ENCODE data around the gene KMT2C. TPM values are rescaled to one million over a fixed set of nuclear protein-coding genes. Genes with fewer than 3 reads are reported as not detected.
"Not testable (repeated sequence)": the region's sequence is repeated elsewhere in the genome, so short reads cannot be mapped to it uniquely, and the experiment has no call there.

Gene KMT2C
- total and polyA plus RNA-seq, 10 of the 15 experiments (the other 5 are each of a cell fraction or from before 2014, with no cell fraction given): 3.3 to 45.2 (median 19.2) TPM

DNA sequence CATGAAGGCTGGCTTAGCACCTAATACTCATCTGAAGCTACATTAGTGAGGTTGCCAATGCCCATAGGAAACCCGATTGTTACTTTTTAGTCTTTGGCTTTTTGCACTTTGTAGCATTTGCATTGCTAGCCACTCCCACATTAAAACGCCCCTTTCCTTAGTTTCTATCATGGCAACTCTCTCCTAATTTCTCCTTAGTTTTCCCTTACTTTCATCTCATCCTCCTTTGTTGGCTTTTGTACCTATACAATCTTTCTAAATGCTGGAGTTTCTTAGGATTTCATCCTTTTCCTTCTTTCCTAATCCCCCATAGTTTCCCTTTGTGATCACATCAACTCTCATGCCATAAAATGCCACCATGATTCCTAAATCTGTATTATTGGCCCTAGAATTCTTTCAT, 168.9 kb downstream of the KMT2C start:
- DNase-seq (ENCODE audit: low read depth, low spot score); CTCF ChIA-PET; BruUV-seq (replicated peaks); H3K4me2 ChIP-seq (ENCODE audit: control insufficient read depth, insufficient read depth); intact Hi-C loops (cut with micrococcal nuclease; ENCODE audit: unreplicated experiment); H2AFZ ChIP-seq (ENCODE audit: control insufficient read depth, low read depth, low read length); POLR2A ChIA-PET; ATAC-seq; H3K79me2 ChIP-seq (ENCODE audit: control insufficient read depth, insufficient read depth, low read length); H3K4me3 ChIP-seq; H3K27me3 ChIP-seq (replicated peaks in 1 of 2; ENCODE audit: control insufficient read depth in 2 of 2, insufficient read depth in 2 of 2, low read length in 1 of 2); FAIRE-seq; H3K36me3 ChIP-seq (ENCODE audit: control insufficient read depth in 2 of 2, insufficient read depth in 2 of 2, low read length in 1 of 2); H3K27ac ChIP-seq (ENCODE audit: control insufficient read depth, insufficient read depth); SMC1A ChIA-PET (ENCODE audit: uncharacterized antibody, unreplicated experiment); in situ Hi-C loops (cut with MboI); H3K9me3 ChIP-seq (replicated peaks; ENCODE audit: control insufficient read depth, insufficient read depth, low read length); H4K20me1 ChIP-seq (ENCODE audit: control insufficient read depth, insufficient read depth); RAD21 ChIA-PET (ENCODE audit: unreplicated experiment); H3K9ac ChIP-seq (ENCODE audit: control insufficient read depth, insufficient read depth, low read length); H3K4me1 ChIP-seq (ENCODE audit: control insufficient read depth, insufficient read depth, low read length): not testable (repeated sequence)
- 88% methylated on average over 2 of the region's 2 CpGs for WGBS (ENCODE audit: insufficient coverage, insufficient replicate concordance, low lambda C conversion rate, missing lambda C conversion rate)

GRCh38 chr7:152264915-152265314, 170.9 kb downstream of the KMT2C start:
- DNase-seq (ENCODE audit: low read depth, low spot score); H3K4me1 ChIP-seq (ENCODE audit: control insufficient read depth, insufficient read depth, low read length); H3K9ac ChIP-seq (ENCODE audit: control insufficient read depth, insufficient read depth, low read length); ATAC-seq; intact Hi-C loops (cut with micrococcal nuclease; ENCODE audit: unreplicated experiment); CTCF ChIA-PET; H3K27ac ChIP-seq (ENCODE audit: control insufficient read depth, insufficient read depth); BruUV-seq (replicated peaks); in situ Hi-C loops (cut with MboI); H3K4me3 ChIP-seq; H3K79me2 ChIP-seq (ENCODE audit: control insufficient read depth, insufficient read depth, low read length); H3K9me3 ChIP-seq (replicated peaks; ENCODE audit: control insufficient read depth, insufficient read depth, low read length); SMC1A ChIA-PET (ENCODE audit: uncharacterized antibody, unreplicated experiment); H3K27me3 ChIP-seq (replicated peaks in 1 of 2; ENCODE audit: control insufficient read depth in 2 of 2, insufficient read depth in 2 of 2, low read length in 1 of 2); H4K20me1 ChIP-seq (ENCODE audit: control insufficient read depth, insufficient read depth); FAIRE-seq; H2AFZ ChIP-seq (ENCODE audit: control insufficient read depth, low read depth, low read length); RAD21 ChIA-PET (ENCODE audit: unreplicated experiment); H3K4me2 ChIP-seq (ENCODE audit: control insufficient read depth, insufficient read depth); H3K36me3 ChIP-seq (ENCODE audit: control insufficient read depth in 2 of 2, insufficient read depth in 2 of 2, low read length in 1 of 2); POLR2A ChIA-PET: not testable (repeated sequence)
- 43% methylated on average over 5 of the region's 5 CpGs for WGBS (ENCODE audit: insufficient coverage, insufficient replicate concordance, low lambda C conversion rate, missing lambda C conversion rate)

DNA sequence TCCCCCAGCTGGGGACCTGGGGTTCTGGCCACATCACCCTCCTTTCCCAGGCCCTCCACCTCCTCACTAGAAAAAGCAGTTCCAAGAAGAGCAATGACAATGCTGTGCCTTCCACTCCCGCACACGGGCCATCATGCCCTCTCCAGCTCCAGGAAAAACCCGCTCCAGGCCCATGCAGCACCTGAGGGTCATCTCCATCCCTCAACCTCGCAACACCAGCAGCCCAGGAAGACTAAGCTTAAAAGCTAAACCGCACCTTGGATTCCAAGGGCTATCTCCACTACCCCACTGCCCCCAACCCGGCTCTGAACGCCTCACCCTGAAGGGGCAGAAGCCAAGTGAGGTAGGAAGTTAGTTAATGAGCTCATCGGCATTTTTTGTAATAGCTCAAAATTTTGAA, 173.7 kb downstream of the KMT2C start:
- H4K20me1 ChIP-seq (ENCODE audit: control insufficient read depth, insufficient read depth); H3K4me2 ChIP-seq (ENCODE audit: control insufficient read depth, insufficient read depth); H3K9ac ChIP-seq (ENCODE audit: control insufficient read depth, insufficient read depth, low read length); H3K27ac ChIP-seq (ENCODE audit: control insufficient read depth, insufficient read depth); H3K4me1 ChIP-seq (ENCODE audit: control insufficient read depth, insufficient read depth, low read length); H3K27me3 ChIP-seq (replicated peaks in 1 of 2; ENCODE audit: control insufficient read depth in 2 of 2, insufficient read depth in 2 of 2, low read length in 1 of 2); H3K9me3 ChIP-seq (replicated peaks; ENCODE audit: control insufficient read depth, insufficient read depth, low read length); intact Hi-C loops (cut with micrococcal nuclease; ENCODE audit: unreplicated experiment); H2AFZ ChIP-seq (ENCODE audit: control insufficient read depth, low read depth, low read length); POLR2A ChIA-PET; in situ Hi-C loops (cut with MboI); DNase-seq (ENCODE audit: low read depth, low spot score); BruUV-seq (replicated peaks); CTCF ChIA-PET; ATAC-seq; RAD21 ChIA-PET (ENCODE audit: unreplicated experiment); H3K79me2 ChIP-seq (ENCODE audit: control insufficient read depth, insufficient read depth, low read length); H3K4me3 ChIP-seq; SMC1A ChIA-PET (ENCODE audit: uncharacterized antibody, unreplicated experiment); FAIRE-seq: not testable (repeated sequence)
- 82% methylated on average over 8 of the region's 8 CpGs for WGBS (ENCODE audit: insufficient coverage, insufficient replicate concordance, low lambda C conversion rate, missing lambda C conversion rate)
- H3K36me3 ChIP-seq (ENCODE audit: control insufficient read depth in 2 of 2, insufficient read depth in 2 of 2, low read length in 1 of 2): peaks cover 2 to 13% of the 10 kb centered on the region in 2 experiments; a peak in 3 of 4 replicates

- H3K9me3 ChIP-seq (replicated peaks; ENCODE audit: control insufficient read depth, insufficient read depth, low read length); in situ Hi-C loops (cut with MboI); RAD21 ChIA-PET (ENCODE audit: unreplicated experiment); H3K4me2 ChIP-seq (ENCODE audit: control insufficient read depth, insufficient read depth); intact Hi-C loops (cut with micrococcal nuclease; ENCODE audit: unreplicated experiment); DNase-seq (ENCODE audit: low read depth, low spot score); ATAC-seq; H3K27me3 ChIP-seq (replicated peaks in 1 of 2; ENCODE audit: control insufficient read depth in 2 of 2, insufficient read depth in 2 of 2, low read length in 1 of 2); H2AFZ ChIP-seq (ENCODE audit: control insufficient read depth, low read depth, low read length); H3K9ac ChIP-seq (ENCODE audit: control insufficient read depth, insufficient read depth, low read length); H3K79me2 ChIP-seq (ENCODE audit: control insufficient read depth, insufficient read depth, low read length); BruUV-seq (replicated peaks); H4K20me1 ChIP-seq (ENCODE audit: control insufficient read depth, insufficient read depth); H3K4me1 ChIP-seq (ENCODE audit: control insufficient read depth, insufficient read depth, low read length); SMC1A ChIA-PET (ENCODE audit: uncharacterized antibody, unreplicated experiment); FAIRE-seq; H3K27ac ChIP-seq (ENCODE audit: control insufficient read depth, insufficient read depth); POLR2A ChIA-PET; H3K4me3 ChIP-seq: not testable (repeated sequence)
- H3K36me3 ChIP-seq (ENCODE audit: control insufficient read depth in 2 of 2, insufficient read depth in 2 of 2, low read length in 1 of 2): peaks cover 2 to 13% of the 10 kb centered on the region in 2 experiments; a peak in 3 of 4 replicates
- CTCF ChIA-PET: interaction anchor here (0.6 kb wide), 1 partner anchor 80 kb away, joined by 3 read pairs; no protein-coding TSS in a partner anchor
Observed at GRCh38 chr7:152259645-152260044, 176.2 kb downstream of the KMT2C start.

Measured in GM12878 (cell line).